GM21447 (cell line): ENCODE data around the gene PPP1R12C.
"Not testable (repeated sequence)": the region's sequence is repeated elsewhere in the genome, so short reads cannot be mapped to it uniquely, and the experiment has no call there.

Experiments used
- ATAC-seq: cut with Tn5 transposase; IDR thresholded peaks from one replicate; pipeline ENCODE4 v1.9.1; 2021; ENCODE audit not compliant: unreplicated experiment

Gene PPP1R12C

GRCh38 chr19:55112246-55112776 is 5.1 kb downstream of the PPP1R12C start:
- ATAC-seq, result no peak

- ATAC-seq, result no peak
These were observed 6.1 kb downstream of the PPP1R12C start for GRCh38 chr19:55111238-55111831.

- ATAC-seq, result no peak
These were observed 7.7 kb downstream of the PPP1R12C start for GRCh38 chr19:55109527-55110291.

GRCh38 chr19:55107252-55107651 is 10.2 kb downstream of the PPP1R12C start:
- ATAC-seq, result not testable (repeated sequence)

GRCh38 chr19:55106591-55106990 is 10.8 kb downstream of the PPP1R12C start:
- no peak for ATAC-seq

- no peak for ATAC-seq
These were observed 12.2 kb downstream of the PPP1R12C start for GRCh38 chr19:55105237-55105636.

- ATAC-seq, result no peak
These were observed 14.2 kb downstream of the PPP1R12C start for GRCh38 chr19:55103190-55103589.

- ATAC-seq, result no peak
These were observed 16.2 kb downstream of the PPP1R12C start for GRCh38 chr19:55101261-55101660.

GRCh38 chr19:55099557-55100506 is 17.6 kb downstream of the PPP1R12C start:
- no peak for ATAC-seq

- no peak for ATAC-seq
These were observed 18.5 kb downstream of the PPP1R12C start for GRCh38 chr19:55098716-55099556.

- no peak for ATAC-seq
These were observed 19.3 kb downstream of the PPP1R12C start for GRCh38 chr19:55097864-55098715.

GRCh38 chr19:55096061-55096701 is 21.3 kb downstream of the PPP1R12C start:
- ATAC-seq, result no peak

GRCh38 chr19:55095260-55096060 is 22.0 kb downstream of the PPP1R12C start:
- ATAC-seq, result no peak

- no peak for ATAC-seq
These were observed 22.8 kb downstream of the PPP1R12C start for GRCh38 chr19:55094456-55095259.

- ATAC-seq, result no peak
These were observed 24.8 kb downstream of the PPP1R12C start for GRCh38 chr19:55092423-55093318.

- no peak for ATAC-seq
These were observed 25.5 kb downstream of the PPP1R12C start for GRCh38 chr19:55091955-55092354.
